Stimulated activated CD8-positive, alpha-beta memory T cell treated with anti-CD3 and anti-CD28 coated beads, Interleukin-12 subunit alpha, Interleukin-12 subunit beta, amount 100 ng/mL, for 4 hours (primary cell): ENCODE data around the gene CTNND2.

ENCODE experiments used
- DNase-seq: peaks from one replicate; pipeline ENCODE4 v3.0.0-alpha.2; 2020; ENCODE audit warnings: low read depth

Gene CTNND2

DNA sequence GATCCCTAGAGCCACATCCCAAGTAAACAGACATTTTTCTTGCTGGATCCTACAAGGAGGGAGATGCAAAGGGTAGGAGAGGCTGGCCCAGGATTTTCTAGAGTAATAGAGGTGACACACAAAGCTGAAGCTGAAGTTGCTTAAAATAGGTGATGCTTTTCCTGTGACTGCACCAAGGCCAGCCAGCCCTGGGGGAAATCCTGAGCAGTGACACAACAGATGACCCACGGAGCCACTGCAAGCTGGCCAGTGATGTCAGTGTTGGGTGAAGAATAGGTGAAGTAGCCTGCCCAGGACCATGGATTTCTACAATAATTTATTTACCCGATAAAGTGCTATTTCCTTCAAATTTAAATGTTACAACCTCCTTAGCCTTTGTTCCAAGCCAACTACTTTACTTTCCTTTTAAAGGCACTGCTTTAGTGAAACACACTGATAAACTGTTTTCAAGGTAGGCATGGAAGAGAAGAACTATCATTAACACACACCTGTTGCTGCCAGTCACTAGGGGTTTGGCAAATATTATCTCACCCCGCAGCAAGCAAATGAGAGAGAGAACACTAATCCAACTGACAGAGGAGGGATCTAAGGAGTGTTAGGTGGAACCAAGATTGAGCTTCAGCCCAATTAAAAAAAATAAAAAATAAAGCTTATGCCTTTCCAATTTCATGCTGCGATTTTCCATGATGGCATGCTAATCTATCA is 123.5 kb downstream of the CTNND2 start:
- no peak for DNase-seq

DNA sequence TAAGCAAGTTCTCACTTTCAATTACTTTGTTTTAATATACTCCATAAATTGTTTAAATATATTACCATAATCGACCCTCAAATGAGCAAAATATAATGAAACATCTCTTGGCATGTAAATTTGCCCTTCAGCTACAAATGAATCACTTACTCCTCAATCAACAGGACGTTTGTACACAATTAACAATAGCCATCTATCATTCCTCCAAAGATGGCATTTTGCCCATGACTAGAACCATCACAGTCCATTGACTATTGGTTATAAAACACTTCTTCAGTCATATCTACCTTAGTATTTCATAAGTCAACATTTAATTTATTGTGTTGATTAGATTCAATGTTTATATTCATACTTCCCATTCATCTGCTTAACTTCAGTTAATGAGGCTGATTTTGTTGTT is 127.2 kb downstream of the CTNND2 start:
- DNase-seq: no peak

DNA sequence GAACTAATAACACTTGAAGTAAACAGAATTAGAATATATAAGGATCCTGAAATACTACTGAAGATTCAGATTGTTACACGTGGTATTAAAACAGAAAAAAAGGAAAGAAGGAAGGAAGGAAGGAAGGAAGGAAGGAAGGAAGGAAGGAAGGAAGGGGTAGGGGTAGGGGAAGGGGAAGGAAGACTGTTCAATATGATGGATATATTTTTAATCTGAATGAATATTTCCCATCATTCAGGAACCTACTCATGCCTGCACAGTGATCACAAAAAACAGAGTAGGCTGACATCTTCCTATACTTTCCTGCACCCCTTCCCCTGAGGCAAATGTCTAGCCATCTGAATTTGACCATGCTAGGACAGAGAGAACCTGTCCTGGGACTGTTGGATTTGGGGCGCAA is 133.9 kb downstream of the CTNND2 start:
- no peak for DNase-seq

DNA sequence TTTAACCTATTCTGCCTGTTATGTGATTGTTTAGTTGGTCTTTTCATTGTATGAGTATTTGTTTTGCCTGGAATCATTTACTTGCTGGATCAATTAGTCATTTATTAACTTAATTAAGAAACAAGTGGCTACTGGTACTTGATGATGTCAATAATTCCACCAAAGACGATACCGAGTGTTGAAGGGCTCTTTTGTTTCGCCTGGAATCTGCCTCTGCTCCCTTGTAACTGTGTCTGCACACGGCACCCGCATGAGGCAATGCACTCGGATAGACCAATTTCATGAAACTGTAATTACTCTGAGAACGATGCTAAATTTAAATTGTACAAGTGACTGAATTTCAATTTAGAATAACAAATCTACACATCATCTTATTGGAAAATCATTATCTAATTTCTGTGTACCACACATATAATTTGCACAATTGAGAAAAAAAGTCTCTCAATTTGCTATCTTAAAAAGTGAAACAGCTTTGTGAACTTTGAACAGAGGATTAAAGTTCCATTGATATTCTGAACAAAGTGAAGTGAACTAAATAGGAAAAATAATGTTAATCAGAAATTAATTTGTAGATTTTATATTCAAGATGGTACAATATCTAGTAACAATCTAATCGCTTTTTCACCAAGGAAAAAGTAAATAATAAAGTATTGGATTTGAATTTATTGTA is 143.2 kb downstream of the CTNND2 start:
- DNase-seq: no peak

DNA sequence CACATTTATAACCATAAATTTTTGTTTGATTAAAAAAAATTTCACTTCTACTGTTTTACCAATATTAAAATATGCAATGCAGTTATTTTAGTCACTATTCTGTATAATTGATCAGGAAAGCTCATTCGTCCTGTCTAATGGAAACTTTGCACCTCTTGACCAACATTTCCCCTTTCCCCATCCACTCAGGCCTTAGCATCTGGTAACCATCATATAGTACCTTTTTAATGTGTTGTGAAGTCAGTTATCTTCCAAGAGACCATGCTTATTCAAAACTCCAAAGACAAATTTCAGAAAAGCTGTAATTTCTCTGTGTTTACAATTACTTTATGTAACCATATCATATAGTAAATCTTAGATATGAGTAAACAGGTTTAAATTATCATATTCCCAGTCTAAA is 145.9 kb downstream of the CTNND2 start:
- no peak for DNase-seq

DNA sequence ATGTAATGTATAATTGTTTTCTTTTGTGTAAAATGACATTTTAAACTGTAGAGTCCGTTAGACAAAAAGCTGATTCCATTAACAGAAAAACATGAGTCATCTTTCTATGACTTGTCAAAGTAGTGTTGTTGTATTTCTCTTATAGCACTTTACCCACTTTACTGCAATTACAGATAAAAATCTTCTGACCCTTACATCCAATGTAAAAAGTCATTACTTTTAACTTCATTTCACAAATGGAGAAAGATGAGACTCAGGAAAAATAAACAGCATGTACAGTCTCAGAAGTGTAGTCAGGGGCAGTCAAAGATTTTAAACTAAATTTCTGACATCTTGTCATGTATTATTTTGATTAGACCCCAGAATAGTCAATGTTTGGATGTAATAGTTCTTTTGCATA is 146.6 kb downstream of the CTNND2 start:
- DNase-seq: no peak

DNA sequence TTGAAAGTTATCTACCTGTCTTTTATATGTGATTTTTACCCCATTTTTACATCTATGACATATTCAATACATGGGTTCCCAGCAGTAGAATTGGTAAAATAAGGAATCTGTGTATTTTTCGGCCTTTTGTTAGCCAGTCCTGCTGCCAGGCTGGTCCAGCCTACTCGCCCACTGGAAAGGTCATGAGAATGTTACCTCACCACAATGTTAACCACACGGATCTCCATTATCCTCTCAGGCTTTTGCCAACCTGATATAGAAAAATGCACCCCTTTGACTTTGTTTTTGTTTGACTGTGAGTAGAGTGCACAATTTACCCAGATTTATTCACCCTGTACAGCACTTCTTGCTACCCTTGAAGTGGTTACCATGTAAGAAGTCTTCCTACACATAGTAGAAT is 167.2 kb downstream of the CTNND2 start:
- no peak for DNase-seq

DNA sequence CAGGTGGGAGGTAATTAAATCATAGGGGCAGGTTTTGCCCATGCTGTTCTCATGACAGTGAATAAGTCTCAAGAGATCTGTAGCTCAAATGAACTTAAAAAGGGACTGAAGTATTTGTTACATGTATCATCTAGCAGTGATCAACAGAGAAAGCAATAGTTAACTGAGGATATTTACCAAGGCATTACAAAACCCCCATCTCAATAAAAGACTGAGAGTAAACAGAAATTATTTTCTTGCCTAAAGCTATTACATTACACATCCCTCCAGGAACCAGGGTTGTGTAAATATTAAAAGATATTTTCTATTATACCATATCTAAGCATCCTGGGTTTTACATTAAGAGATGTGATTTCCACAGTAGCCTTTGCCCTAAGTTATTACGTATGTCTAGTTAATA is 169.9 kb downstream of the CTNND2 start:
- no peak for DNase-seq

DNA sequence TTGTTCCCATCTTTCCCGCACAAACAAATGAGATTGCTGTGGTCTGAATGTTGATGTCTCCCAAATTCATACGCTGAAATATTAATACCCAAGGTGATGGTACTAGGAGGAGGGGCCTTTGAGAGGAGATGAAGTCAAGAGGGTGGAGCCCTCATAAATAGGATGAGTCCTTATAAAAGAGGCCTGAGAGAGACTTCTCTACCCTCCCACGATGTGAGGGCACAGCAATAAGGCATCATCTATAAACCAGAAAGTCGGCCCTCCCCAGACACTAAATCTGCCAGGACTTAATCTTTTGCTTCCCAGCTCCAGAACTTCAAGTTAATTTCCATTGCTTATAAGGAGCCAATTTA is 170.4 kb downstream of the CTNND2 start:
- DNase-seq: no peak

DNA sequence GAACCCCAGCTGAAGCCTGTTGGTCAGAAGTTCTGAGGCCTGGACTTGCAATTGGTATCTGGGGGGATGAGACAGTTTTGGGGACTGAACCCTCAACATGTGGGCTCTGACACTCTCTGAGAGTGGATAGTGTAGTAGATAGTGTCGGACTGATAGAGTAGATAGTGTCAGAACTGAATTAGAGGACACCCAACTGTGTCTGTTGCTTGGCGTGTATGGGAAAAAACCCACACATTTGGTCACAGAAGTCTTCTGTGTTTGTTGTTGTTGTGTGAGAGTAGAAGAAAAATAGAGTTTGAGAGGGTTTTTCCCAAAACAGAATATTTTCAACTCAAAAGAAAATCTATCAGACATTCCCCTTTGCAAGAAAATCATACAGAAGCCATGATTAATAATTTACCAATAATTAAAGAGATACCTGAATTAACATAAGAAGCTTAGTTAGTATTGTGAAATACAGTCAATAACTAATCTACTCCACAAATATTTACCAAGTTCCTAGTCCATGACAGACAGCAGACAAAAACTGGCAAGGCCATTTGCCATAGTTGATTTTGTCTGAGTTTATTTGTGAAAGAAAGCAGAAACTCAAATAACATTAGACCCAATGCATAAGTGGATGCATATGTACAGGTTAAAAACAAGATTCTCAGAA is 170.9 kb downstream of the CTNND2 start:
- no peak for DNase-seq

DNA sequence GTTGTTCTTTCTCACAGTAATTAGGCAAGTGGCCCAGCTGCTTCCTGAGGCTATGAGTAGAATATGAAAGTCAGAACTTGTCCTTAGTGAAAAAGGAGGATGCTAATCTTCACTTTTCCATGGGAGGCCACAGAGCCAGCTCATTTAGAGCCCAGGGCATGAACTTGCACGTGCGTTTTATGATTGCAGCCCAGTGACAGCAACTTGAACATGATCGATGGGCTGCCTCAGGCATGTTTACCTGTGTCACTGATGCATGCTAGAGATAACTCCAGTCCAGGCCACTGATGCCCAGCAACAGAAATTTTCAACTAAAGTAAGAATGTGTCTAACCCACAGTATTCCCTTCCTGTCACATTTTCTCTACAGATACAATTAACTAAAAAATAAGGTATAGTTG is 179.3 kb downstream of the CTNND2 start:
- no peak for DNase-seq

DNA sequence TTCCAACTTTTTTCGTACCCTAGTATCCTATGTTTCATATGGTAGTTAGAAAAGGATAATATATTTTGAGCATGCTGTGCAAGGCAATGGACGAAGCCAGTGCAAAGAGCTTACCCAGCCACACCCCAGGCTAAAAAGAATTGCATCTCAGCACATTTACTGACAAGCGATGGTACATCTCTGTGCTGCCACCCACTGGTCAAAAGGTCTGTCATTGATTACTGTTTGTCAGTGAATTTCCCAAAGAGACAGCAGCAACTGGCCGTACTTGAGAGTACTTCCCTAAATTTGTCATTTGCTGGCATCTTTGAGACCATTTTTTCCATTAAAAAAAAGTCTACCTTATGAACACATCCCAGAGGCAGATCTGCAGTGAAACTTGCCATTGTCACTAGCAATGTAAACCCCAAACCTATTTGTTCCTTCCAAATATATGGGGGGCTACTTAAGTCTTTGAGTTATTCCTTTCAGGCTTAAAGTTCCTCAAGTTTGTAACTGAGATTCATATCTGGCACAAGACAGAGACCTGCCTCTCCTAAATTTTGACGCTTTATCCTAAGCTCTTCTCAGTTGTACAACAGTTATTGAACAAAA is 184.3 kb downstream of the CTNND2 start:
- no peak for DNase-seq

DNA sequence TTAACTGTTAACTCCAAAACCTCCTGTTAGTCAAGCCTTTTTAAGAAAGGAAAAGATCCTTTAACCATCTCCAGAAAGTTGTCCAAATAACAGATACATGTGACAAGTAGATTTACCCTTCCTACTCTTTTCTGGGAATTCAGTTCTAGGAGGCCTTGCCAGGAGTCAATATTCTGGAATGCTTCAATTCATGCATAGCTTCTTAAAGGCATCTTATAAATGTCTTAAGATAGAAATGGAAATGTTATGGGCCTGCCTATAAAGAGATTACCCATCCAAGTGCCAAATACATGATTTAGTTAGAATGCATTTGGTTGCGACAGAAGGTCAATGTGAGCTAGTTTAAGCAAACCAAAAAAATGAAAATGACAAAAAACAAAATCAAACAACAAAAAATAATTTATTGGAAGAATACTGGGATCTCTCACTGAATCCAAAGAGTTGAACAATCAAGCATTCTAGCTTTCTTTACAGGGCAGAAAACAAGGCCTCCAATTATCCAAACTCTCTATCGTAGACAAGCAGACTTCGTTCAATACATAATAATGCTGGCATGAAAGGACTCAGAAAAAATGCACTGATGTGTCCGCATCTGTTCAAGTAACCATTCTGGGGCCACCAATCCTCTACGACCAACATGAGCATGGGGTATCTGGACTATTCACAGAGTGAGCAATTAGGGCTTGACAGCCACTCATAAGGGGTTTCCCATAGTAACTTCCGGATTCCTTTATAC is 188.6 kb downstream of the CTNND2 start:
- DNase-seq: no peak

DNA sequence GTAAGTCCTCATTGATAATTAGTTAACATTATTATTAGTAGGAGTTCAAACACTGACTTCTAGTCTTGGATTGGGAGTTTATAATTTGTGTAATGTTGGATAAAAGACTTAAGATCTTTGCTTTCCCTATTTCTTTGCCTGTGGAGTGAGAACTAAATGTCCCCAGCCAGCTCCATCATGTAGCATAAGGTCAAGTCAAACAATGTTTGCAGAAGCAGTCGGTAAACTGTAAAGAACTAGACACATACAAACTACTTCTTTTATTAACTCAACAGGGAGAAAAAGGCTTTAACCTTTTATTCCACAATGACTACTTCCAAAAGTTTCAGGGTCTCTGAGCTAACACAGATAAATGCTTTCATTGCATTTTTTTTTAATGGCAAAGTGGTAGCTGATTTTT is 192.3 kb downstream of the CTNND2 start:
- no peak for DNase-seq

DNA sequence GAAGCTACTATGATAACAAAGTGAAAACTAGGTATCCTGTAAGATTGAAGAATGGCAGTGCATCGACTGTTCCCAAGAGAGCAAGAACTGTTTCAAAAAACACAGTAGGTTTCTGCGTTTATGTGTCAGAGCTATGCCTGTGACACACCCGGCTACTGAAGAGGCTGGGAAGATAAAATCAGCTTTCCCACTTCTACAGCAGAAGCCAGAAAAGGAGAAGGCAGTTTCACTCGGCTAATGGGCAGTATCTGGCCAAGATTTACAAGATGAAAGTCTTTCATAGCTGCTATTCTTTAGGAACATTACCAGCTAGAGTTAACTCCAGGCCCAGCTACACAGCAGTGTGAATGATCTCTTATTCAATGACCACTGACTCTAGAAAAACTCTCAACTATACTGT is 195.2 kb downstream of the CTNND2 start:
- DNase-seq: no peak

DNA sequence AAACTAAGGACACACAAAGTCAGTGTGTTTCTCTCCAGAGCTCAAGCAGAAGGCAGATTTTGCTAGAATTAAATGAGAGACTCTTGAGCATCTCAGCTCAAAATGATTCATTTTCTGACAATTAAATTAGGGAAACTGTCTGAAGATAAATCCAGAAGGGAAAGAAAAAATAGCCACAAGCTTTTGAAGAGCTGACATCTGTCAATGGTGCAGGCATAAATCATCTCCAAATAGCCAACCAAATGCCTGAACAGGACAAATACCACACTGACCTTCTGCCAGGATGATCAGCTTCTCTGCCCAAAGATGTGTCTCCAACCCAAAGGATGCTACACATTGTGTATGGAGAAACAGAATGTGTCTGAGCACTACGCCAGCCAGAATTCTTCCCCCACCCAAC is 199.3 kb downstream of the CTNND2 start:
- DNase-seq: no peak

DNA sequence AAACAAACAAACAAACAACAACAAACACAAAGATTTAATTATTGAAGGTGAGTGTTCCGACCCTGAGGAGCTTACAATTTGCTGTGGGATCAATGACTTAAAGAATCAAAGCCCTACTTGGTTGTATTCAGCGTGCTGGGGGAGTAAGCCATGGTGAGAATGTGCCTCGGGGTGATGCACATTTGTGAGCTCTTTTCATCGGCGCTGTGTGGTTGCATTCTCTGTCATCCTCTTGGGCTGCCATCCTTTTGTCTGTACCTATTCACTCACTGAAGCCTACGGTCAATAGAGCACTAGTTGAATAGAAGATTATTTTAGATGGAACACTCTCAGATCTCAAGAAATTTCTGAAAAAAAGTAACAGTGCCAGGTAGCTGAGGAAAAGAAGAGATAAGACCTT is 203.9 kb downstream of the CTNND2 start:
- DNase-seq: no peak

DNA sequence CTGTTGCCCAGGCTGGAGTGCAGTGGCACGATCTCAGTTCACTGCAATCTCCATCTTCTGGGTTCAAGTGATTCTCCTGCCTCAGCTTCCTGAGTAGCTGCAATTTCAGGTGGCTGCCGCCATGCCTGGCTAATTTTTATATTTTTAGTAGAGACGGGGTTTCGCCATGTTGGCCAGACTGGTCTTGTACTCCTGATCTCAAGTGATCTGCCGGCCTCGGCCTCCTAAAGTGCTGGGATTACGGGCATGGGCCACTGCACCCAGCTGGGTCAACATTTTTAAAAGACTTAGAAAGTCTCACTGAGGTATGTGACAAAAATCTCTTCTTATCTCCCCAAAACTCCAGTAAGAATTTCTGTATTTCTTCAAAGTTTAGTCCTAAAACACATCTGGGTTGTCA is 211.6 kb downstream of the CTNND2 start:
- no peak for DNase-seq

DNA sequence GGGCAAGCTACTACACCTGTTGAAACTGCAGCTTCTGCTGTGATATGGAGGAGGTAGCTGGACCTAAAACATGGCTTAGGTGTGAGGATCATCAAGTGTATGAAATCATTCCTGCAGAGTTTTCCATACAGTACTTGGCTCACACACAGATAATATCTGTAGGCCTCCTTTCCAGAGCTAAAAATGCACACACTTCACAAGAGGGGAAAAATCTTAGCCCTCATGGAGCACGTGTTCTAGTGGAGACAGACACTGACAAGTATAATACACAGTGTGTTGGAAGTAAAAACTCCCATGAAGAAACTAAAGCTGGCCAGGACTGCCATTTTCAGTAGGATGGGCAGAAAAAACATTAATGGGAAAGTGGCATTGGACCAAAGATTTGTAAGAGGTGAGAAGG is 216.7 kb downstream of the CTNND2 start:
- no peak for DNase-seq

DNA sequence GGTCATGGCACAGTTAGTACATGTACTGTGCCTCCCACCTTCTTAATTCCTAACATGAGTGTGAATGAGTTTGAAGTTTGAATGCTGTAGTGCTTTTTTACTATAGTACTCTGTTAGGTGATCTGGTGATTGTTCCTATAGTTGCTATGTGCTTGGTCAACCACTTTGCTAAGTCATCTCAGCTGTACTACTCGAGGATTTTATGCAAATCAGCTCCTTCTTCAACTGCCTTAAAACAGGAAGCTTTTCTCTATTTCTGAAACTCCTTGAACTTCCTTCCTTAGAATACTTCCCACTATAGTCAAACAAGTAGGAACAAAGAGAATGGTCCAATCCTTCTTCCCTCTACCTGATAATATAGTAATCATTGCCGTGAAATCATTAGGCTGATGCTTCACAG is 219.6 kb downstream of the CTNND2 start:
- DNase-seq: no peak

DNA sequence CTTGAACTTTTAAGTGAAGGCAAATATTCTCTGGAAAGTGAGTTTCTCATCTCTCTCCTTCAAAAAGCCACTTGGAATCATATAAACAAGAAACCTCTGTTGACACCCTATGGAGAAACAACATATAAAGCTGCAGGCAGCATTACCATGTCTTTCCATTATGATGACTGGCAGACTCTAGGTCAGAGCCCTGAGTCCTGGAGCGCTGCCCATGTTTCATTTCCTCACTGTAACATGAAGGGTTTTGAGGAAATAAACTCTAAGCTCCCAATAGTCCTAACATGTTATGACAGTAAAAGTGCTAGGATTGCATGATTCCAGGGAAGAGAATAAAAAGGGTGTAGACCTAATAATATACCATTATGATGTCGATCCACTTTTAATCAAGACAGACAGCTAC is 220.6 kb downstream of the CTNND2 start:
- no peak for DNase-seq

DNA sequence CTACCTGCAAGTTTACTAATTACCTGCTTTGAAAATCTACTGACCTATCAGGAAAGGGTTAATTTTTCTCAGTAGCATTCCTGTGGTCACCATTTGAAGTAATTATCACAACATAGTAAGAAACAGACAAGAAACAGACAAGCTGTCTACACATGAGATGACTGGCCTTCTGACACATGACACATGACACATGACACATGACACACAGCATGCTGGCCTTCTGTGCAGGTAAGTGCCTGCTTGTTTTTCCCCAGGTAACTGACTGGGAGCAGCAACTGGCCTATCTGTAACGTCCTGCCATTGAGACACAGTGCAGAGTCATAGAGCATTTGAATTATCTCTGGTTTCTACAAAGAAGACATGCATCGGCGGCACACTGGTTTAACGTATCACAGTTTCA is 222.4 kb downstream of the CTNND2 start:
- DNase-seq: no peak

DNA sequence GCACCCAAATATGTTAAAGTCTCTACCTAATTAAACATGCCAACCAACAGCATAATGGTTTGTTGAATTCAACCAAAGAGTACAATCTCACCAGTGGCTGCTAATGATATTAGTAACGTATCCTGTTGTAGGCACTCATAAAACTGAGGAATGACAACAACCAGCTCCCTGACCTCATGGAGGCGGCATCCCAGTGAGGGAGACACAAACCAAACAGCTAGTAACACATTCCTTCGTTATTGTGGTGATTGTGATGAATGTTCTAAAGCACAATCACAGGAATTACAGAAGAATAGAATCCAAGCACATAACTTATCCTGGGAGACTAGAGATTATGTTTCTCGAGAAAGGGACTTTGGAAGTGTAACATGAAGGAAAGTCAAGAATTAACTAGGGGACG is 224.6 kb downstream of the CTNND2 start:
- DNase-seq: no peak
